Aorta (tissue), 5 donors: Measurements from ENCODE around the gene FYB1. TPM values are rescaled to one million over a fixed set of nuclear protein-coding genes. Genes with fewer than 3 reads are reported as not detected.

Experiments
- ATAC-seq: fragments of 200-7000 bp; cut with Tn5 transposase; one replicate; pipeline ENCODE4 v1.9.1; 2022; ENCODE audit warnings: moderate library complexity; ENCODE audit not compliant: low FRiP score
- DNase-seq, 2 donors: peaks; one replicate each; pipeline ENCODE4 v3.0.0-alpha.2; 2020
- H3K27ac ChIP-seq, 2 donors: one replicate each; pipeline ENCODE4 v1.5.1; 2013; ENCODE audit warnings: low read length in 2 of 2, mild to moderate bottlenecking in 2 of 2, moderate library complexity in 2 of 2, control low read depth in 1 of 2, inconsistent platforms in 1 of 2, low read depth in 1 of 2
- H3K27me3 ChIP-seq, 2 donors: one replicate each; pipeline ENCODE4 v1.6.1; 2013; ENCODE audit warnings: control low read depth in 1 of 2, low read length in 1 of 2, mild to moderate bottlenecking in 1 of 2, moderate library complexity in 1 of 2; ENCODE audit not compliant: insufficient read depth in 2 of 2, control insufficient read depth in 1 of 2
- H3K36me3 ChIP-seq, 2 donors: one replicate each; pipeline ENCODE4 v1.6.1; 2013; ENCODE audit warnings: control low read depth in 1 of 2, low read length in 1 of 2, mild to moderate bottlenecking in 1 of 2; ENCODE audit not compliant: insufficient read depth in 2 of 2, control insufficient read depth in 1 of 2
- H3K4me1 ChIP-seq, 2 donors: one replicate each; pipeline ENCODE4 v1.6.1; 2013; ENCODE audit warnings: low read length in 2 of 2, control low read depth in 1 of 2, mild to moderate bottlenecking in 1 of 2, moderate library complexity in 1 of 2; ENCODE audit not compliant: insufficient read depth in 2 of 2, control insufficient read depth in 1 of 2
- H3K4me3 ChIP-seq, 2 donors: one replicate each; pipeline ENCODE4 v1.5.1; 2013; ENCODE audit warnings: low read length in 2 of 2, control low read depth in 1 of 2, mild to moderate bottlenecking in 1 of 2
- H3K9me3 ChIP-seq: one replicate; pipeline ENCODE4 v1.6.1; 2013; ENCODE audit warnings: mild to moderate bottlenecking, low read length; ENCODE audit not compliant: control insufficient read depth
- WGBS, 2 donors: extraction: QIAGEN DNeasy Blood & Tissue Kit; methylation state at CpG; one replicate each; pipeline ENCODE4 v1.1.7; 2013; 5-methylcytosine and 5-hydroxymethylcytosine counted together
- intact Hi-C, 2 donors: fragments of 100-400 bp; cut with DNase I; formaldehyde crosslinking; loops; one replicate each; pipeline versions ENCODE4 v1.14.2 to v1.15.0; 2022
- polyA plus RNA-seq, 2 donors: library from polyadenylated mRNA; stranded (reverse); fragments of 200-250 nt; gene quantifications; one replicate each; pipeline ENCODE4 v1.2.3, GENCODE V29; 2013
- total RNA-seq, 2 donors: library from RNA; stranded (reverse); fragmentation: NEBNext Ultra II Directional; extraction: Animal tissue kit (Norgen Biotek cat#: 25700); gene quantifications; one replicate each; pipeline ENCODE4 v1.2.1, GENCODE V29; 2021
- donor health status: healthy with polysubstance abuse.
- donor health status: Bipolar disorder and iron deficiency.
- donor health status: DM: no; HTN: no; CAD: no.
- donor health status: DM: no; HTN: no; CAD: no.
- donor health status: DM: yes; HTN: yes; CAD: no.

FYB1 gene
- total and polyA plus RNA-seq, 4 donors: 0.87 to 45.8 (median 13.3) TPM

DNA sequence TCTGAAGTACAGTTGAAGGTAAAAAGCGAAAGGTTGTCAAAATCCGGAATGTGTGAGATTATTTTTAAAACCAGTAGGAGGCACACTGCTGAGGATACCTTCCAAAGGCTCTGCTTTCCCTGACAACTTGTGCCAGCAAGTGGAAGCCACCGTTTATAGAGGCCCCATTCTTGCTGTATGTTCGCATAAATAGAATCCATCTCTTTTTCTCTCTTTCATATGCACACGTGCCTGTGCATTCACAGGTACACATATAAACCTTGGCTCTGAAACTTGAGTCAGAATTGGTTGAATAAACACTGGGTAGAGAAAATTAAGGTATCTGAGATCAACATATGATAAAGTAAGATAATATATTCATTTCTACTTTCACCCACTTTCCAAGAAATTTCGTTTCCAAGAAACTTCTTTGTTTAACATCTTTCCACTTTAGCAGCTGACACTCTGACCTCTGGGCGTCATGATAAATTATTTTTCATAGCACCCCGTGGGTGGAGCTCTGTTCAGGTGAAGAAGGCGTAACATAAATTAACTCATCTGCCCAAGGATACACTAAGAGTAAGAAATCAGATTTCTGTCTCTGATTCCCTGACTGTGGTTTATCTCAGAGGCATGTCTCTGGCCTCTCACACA, 81.4 kb downstream of the FYB1 start:
- ATAC-seq: no peak

DNA sequence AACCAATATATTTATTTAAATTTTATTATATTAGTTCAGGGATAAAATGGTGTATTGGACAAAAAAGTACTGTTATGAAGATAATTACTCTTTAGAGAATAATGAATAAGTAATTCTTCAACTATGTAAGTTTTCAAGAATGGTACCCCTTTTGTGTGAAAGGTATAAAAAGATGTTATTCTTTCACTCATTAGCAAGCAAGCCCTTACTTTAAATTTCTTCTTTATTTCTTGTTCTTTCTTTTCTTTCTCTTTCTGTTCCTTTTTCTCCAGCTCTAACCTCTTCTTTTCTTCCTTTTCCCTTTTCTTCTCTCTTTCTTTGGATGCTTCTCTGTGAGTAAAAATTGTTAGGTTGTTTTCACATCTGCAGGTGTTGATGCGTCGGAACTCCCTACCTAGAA, 82.0 kb downstream of the FYB1 start:
- no peak for DNase-seq
- no peaks in the 10 kb centered on the region for H3K4me1 ChIP-seq
- ATAC-seq: no peak
- no peak overlapping the region for H3K27ac ChIP-seq
- 88% methylated on average over 2 of the region's 2 CpGs for WGBS, 2 donors
- H3K9me3 ChIP-seq: no peaks in the 10 kb centered on the region
- no peaks in the 10 kb centered on the region for H3K36me3 ChIP-seq
- intact Hi-C loops: no loop called here
- no peaks in the 10 kb centered on the region for H3K27me3 ChIP-seq
- no peak overlapping the region for H3K4me3 ChIP-seq

More for the DNA sequence above, 81.4 kb downstream of the FYB1 start:
- DNase-seq: no peak
- intact Hi-C loops: no loop called here
- Histone ChIP-seq H3K36me3 (no peaks in the 10 kb centered on the region), H3K9me3 (no peaks in the 10 kb centered on the region), H3K4me3 (no peak overlapping the region), H3K4me1 (no peaks in the 10 kb centered on the region), H3K27ac (no peak overlapping the region), H3K27me3 (no peaks in the 10 kb centered on the region)
- 55 to 62% methylated on average over 9 of the region's 9 CpGs for WGBS, 2 donors

- ATAC-seq (no peak), DNase-seq (no peak)
- H3K27me3 ChIP-seq: no peaks in the 10 kb centered on the region
- H3K9me3 ChIP-seq: no peaks in the 10 kb centered on the region
- H3K4me1 ChIP-seq: no peaks in the 10 kb centered on the region
- H3K4me3 ChIP-seq: no peak overlapping the region
- no peaks in the 10 kb centered on the region for H3K36me3 ChIP-seq
- intact Hi-C loops: no loop called here
- no peak overlapping the region for H3K27ac ChIP-seq
- whole genome bisulfite sequencing, 2 donors: 74 to 79% methylated on average over 3 of the region's 3 CpGs
Observed at GRCh38 chr5:39132792-39133191, 86.6 kb downstream of the FYB1 start.

GRCh38 chr5:39132128-39132447, 87.3 kb downstream of the FYB1 start:
- Histone ChIP-seq H3K9me3 (no peaks in the 10 kb centered on the region), H3K27ac (no peak overlapping the region), H3K36me3 (no peaks in the 10 kb centered on the region), H3K4me3 (no peak overlapping the region), H3K4me1 (no peaks in the 10 kb centered on the region), H3K27me3 (no peaks in the 10 kb centered on the region)
- no peak for ATAC-seq
- WGBS, 2 donors: 57 to 60% methylated on average over 3 of the region's 3 CpGs
- intact Hi-C loops: no loop called here
- no peak for DNase-seq

GRCh38 chr5:39131210-39132127, 87.9 kb downstream of the FYB1 start:
- Histone ChIP-seq H3K4me1 (no peaks in the 10 kb centered on the region), H3K9me3 (no peaks in the 10 kb centered on the region), H3K27ac (no peak overlapping the region), H3K36me3 (no peaks in the 10 kb centered on the region), H3K27me3 (no peaks in the 10 kb centered on the region), H3K4me3 (no peak overlapping the region)
- intact Hi-C loops: no loop called here
- DNase-seq (no peak), ATAC-seq (no peak)
- 57 to 64% methylated on average over 3 of the region's 3 CpGs for WGBS, 2 donors

- intact Hi-C loops: no loop called here
- ATAC-seq (no peak), DNase-seq (no peak)
- 56 to 57% methylated on average over 1 of the region's 1 CpG for WGBS, 2 donors
- Histone ChIP-seq H3K4me3 (no peak overlapping the region), H3K36me3 (no peaks in the 10 kb centered on the region), H3K4me1 (no peaks in the 10 kb centered on the region), H3K9me3 (no peaks in the 10 kb centered on the region), H3K27me3 (no peaks in the 10 kb centered on the region), H3K27ac (no peak overlapping the region)
Observed at GRCh38 chr5:39130716-39131115, 88.6 kb downstream of the FYB1 start.

DNA sequence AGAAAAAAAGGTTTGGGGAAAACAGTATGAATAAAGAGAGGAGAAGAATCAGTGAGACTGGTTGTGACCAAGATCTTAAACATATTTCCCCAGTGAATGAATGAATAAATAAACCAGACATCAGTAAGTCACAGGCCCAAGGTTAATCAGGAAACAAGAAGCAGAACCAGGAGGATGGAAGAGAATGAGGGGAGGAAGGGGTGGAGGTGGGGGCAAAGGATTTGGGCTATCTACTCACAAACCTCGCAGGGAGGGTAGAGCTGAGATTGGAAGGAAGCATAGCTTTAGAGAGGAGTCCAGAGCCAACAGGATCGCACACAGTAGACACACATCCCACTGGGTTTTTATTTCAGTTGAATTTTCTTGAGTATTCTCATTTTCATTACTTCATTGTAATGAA, 97.4 kb downstream of the FYB1 start:
- no peaks in the 10 kb centered on the region for H3K9me3 ChIP-seq
- intact Hi-C loops: no loop called here
- DNase-seq (no peak), ATAC-seq (no peak)
- whole genome bisulfite sequencing, 2 donors: 80 to 86% methylated on average over 2 of the region's 2 CpGs
- H3K4me3 ChIP-seq: no peak overlapping the region
- H3K27me3 ChIP-seq: no peaks in the 10 kb centered on the region
- H3K36me3 ChIP-seq: no peaks in the 10 kb centered on the region
- no peaks in the 10 kb centered on the region for H3K4me1 ChIP-seq
- no peak overlapping the region for H3K27ac ChIP-seq

GRCh38 chr5:39121315-39121714, 98.0 kb downstream of the FYB1 start:
- DNase-seq (no peak), ATAC-seq (no peak)
- no peaks in the 10 kb centered on the region for H3K4me1 ChIP-seq
- H3K27ac ChIP-seq: no peak overlapping the region
- 80 to 93% methylated on average over 1 of the region's 1 CpG for WGBS, 2 donors
- no peaks in the 10 kb centered on the region for H3K36me3 ChIP-seq
- H3K27me3 ChIP-seq: no peaks in the 10 kb centered on the region
- H3K4me3 ChIP-seq: no peak overlapping the region
- H3K9me3 ChIP-seq: no peaks in the 10 kb centered on the region
- intact Hi-C loops: no loop called here

DNA sequence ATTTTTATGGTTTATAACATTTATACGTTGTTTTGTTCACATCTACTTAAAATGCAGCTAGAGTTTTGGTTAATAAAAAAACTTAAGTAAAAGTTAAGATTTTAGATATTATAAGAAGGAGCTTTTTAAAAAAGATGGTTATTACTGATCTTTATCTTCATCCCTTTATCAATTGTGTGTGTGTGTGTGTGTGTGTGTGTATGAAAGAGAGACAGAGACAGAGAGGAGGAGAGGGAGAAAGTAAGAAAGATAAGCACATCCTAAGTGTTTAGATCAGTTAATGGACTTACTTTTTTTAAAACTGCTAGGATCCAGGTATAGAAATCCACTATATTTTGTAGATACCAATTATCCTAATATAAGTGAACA, 99.3 kb downstream of the FYB1 start:
- intact Hi-C loops: no loop called here
- Histone ChIP-seq H3K4me1 (no peaks in the 10 kb centered on the region), H3K9me3 (no peaks in the 10 kb centered on the region), H3K36me3 (no peaks in the 10 kb centered on the region), H3K27me3 (no peaks in the 10 kb centered on the region), H3K4me3 (no peak overlapping the region), H3K27ac (no peak overlapping the region)
- ATAC-seq (no peak), DNase-seq (no peak)
- 66 to 73% methylated on average over 1 of the region's 1 CpG for WGBS, 2 donors
